HCT116 (cell line): ENCODE results near the gene MYRFL. TPM values are rescaled to one million over a fixed set of nuclear protein-coding genes. Genes with fewer than 3 reads are reported as not detected.

Experiments used
- ATAC-seq: fragments of 200-7000 bp; cut with Tn5 transposase; 2 replicates; pipeline ENCODE4 v1.9.1; 2020; ENCODE audit warnings: mild to moderate bottlenecking, moderate library complexity
- BruUV-seq: library from RNA; stranded (reverse); fragments of 400-500 nt; replicated peaks from 2 replicates; lab custom pipeline; 2021; lab: Mats Ljungman, UMichigan
- CTCF ChIA-PET: fragments of 300-600 bp; sonication (Branson Sonifier 250); formaldehyde crosslinking; loops from one replicate; lab custom pipeline; 2021; ENCODE audit warnings: antibody characterized with exemption; lab: Charles Lee
- POLR2A ChIA-PET: fragments of 300-600, 350-600 bp; sonication (Branson Sonifier 250); formaldehyde crosslinking; loops from one replicate; lab custom pipeline; 2021; ENCODE audit warnings: antibody characterized with exemption; lab: Charles Lee
- RAD21 ChIA-PET, 2 experiments: fragments of 300-600 bp; sonication (Branson Sonifier 250); formaldehyde crosslinking; loops; one replicate each; lab custom pipeline; 2023; ENCODE audit warnings: low total read pairs in 2 of 2; ENCODE audit not compliant: uncharacterized antibody in 2 of 2, unreplicated experiment in 2 of 2, low non-redundant PET in 1 of 2; lab: Charles Lee
- DNase-seq: peaks from one replicate; pipeline ENCODE4 v3.0.0-alpha.2; 2010; ENCODE audit warnings: low read depth, low spot score
- H2AFZ ChIP-seq: fragments of 200-600 bp; shearing (Covaris generic), sonication (generic); 2 replicates; pipeline ENCODE4 v1.6.1; 2017; ENCODE audit warnings: low read depth, mixed run types, mixed read lengths, antibody characterized with exemption, low read length; ENCODE audit not compliant: poor library complexity, severe bottlenecking
- H3K27ac ChIP-seq: 2 replicates; pipeline ENCODE4 v1.5.1; 2012; ENCODE audit warnings: low read depth, low read length
- H3K27me3 ChIP-seq: fragments of 200-600 bp; sonication (generic); 2 replicates; pipeline ENCODE4 v1.6.1; 2016; ENCODE audit warnings: mixed run types, low read length, mixed read lengths; ENCODE audit not compliant: insufficient read depth
- H3K36me3 ChIP-seq, 2 experiments: fragments of 200-500 bp in 1 of 2; fragments of 200-600 bp in 1 of 2; sonication (Bioruptor generic) in 1 of 2; sonication (generic) in 1 of 2; 2 replicates each; pipeline versions ENCODE4 v1.5.1 to v1.6.1; 2014 to 2016; ENCODE audit warnings: low read length in 2 of 2, inconsistent platforms in 1 of 2, mixed read lengths in 1 of 2, mixed run types in 1 of 2; ENCODE audit not compliant: insufficient read depth in 2 of 2, control insufficient read depth in 1 of 2
- H3K4me1 ChIP-seq, 2 experiments: fragments of 200-600 bp in 1 of 2; sonication (generic) in 1 of 2; 2 replicates each; pipeline versions ENCODE4 v1.5.1 to v1.6.1; 2012 to 2017; ENCODE audit warnings: low read length in 2 of 2, inconsistent platforms in 1 of 2, mild to moderate bottlenecking in 1 of 2, mixed read lengths in 1 of 2, mixed run types in 1 of 2, moderate library complexity in 1 of 2; ENCODE audit not compliant: insufficient read depth in 2 of 2, control insufficient read depth in 1 of 2
- H3K4me2 ChIP-seq: fragments of 200-600 bp; sonication (generic); 2 replicates; pipeline ENCODE4 v1.6.1; 2017; ENCODE audit warnings: mixed run types, low read length, mixed read lengths
- H3K4me3 ChIP-seq, 2 experiments: fragments of 200-600 bp in 1 of 2; sonication (generic) in 1 of 2; replicated peaks in 1 of 2; 2 replicates each; pipeline ENCODE4 v1.5.1; 2011 to 2016; ENCODE audit warnings: low read length in 2 of 2, control low read depth in 1 of 2, low read depth in 1 of 2, mild to moderate bottlenecking in 1 of 2, mixed read lengths in 1 of 2, mixed run types in 1 of 2
- H3K79me2 ChIP-seq: fragments of 200-600 bp; sonication (generic); 2 replicates; pipeline ENCODE4 v1.6.1; 2017; ENCODE audit warnings: mild to moderate bottlenecking, mixed run types, low read length, moderate library complexity, mixed read lengths; ENCODE audit not compliant: insufficient read depth
- H3K9ac ChIP-seq: fragments of 200-600 bp; sonication (generic); 2 replicates; pipeline ENCODE4 v1.6.1; 2016; ENCODE audit warnings: low read length, mixed read lengths
- H3K9me2 ChIP-seq: fragments of 200-600 bp; sonication (generic), shearing (Covaris generic); 2 replicates; pipeline ENCODE4 v1.6.1; 2017; ENCODE audit warnings: mixed run types, mild to moderate bottlenecking, moderate library complexity; ENCODE audit not compliant: insufficient read depth
- H3K9me3 ChIP-seq, 2 experiments: fragments of 200-500 bp in 1 of 2; fragments of 200-600 bp in 1 of 2; sonication (Bioruptor generic) in 1 of 2; sonication (generic) in 1 of 2; 2 replicates each; pipeline ENCODE4 v1.6.1; 2014 to 2017; ENCODE audit warnings: low read length in 2 of 2, mixed read lengths in 2 of 2, inconsistent platforms in 1 of 2, low read depth in 1 of 2, mild to moderate bottlenecking in 1 of 2, mixed run types in 1 of 2, moderate library complexity in 1 of 2; ENCODE audit not compliant: control insufficient read depth in 1 of 2, insufficient read depth in 1 of 2
- H4K20me1 ChIP-seq: fragments of 200-600 bp; sonication (generic), shearing (Covaris generic); 2 replicates; pipeline ENCODE4 v1.6.1; 2017; ENCODE audit warnings: mixed run types, mild to moderate bottlenecking, moderate library complexity; ENCODE audit not compliant: insufficient read depth
- ATF3 ChIP-seq: IDR thresholded peaks from 2 replicates; pipeline ENCODE4 v1.6.1; 2012
- CBX3 ChIP-seq: IDR thresholded peaks from 2 replicates; pipeline ENCODE4 v1.6.1; 2012; ENCODE audit warnings: low read depth
- ELF1 ChIP-seq: IDR thresholded peaks from 2 replicates; pipeline ENCODE4 v1.6.1; 2012; ENCODE audit warnings: low read depth, borderline replicate concordance
- JUND ChIP-seq: IDR thresholded peaks from 2 replicates; pipeline ENCODE4 v1.6.1; 2012
- POLR2A ChIP-seq: IDR thresholded peaks from 2 replicates; pipeline ENCODE4 v1.7.0; 2011; ENCODE audit warnings: borderline replicate concordance; ENCODE audit not compliant: insufficient read depth, insufficient read length; ENCODE audit errors: extremely low read depth
- POLR2AphosphoS5 ChIP-seq: IDR thresholded peaks from 2 replicates; pipeline ENCODE4 v1.6.1; 2011; ENCODE audit warnings: mild to moderate bottlenecking, low read depth, low read length, moderate library complexity
- REST ChIP-seq: IDR thresholded peaks from 2 replicates; pipeline ENCODE4 v1.6.1; 2012; ENCODE audit warnings: low read depth
- SP1 ChIP-seq: IDR thresholded peaks from 2 replicates; pipeline ENCODE4 v1.6.1; 2012; ENCODE audit warnings: low read depth
- ZBTB33 ChIP-seq: IDR thresholded peaks from 2 replicates; pipeline ENCODE4 v1.6.1; 2011; ENCODE audit warnings: mild to moderate bottlenecking, low read length, moderate library complexity; ENCODE audit not compliant: insufficient replicate concordance; ENCODE audit errors: extremely low read depth
- intact Hi-C: fragments of 100-400 bp; cut with micrococcal nuclease; formaldehyde crosslinking; loops from 2 replicates; pipeline ENCODE4 v1.10.0; 2022
- total RNA-seq: library from RNA; stranded (reverse); gene quantifications from one replicate; pipeline ENCODE4 v1.2.1, GENCODE V29; 2021; ENCODE audit not compliant: unreplicated experiment

MYRFL gene
- total RNA-seq, 1 experiment from 2014 or later, result 0.30 TPM

GRCh38 chr12:69888901-69889300 lies 63.9 kb downstream of the MYRFL start:
- Histone ChIP-seq H3K27me3 (no peaks in the 10 kb centered on the region), H3K9ac (no peak overlapping the region), H3K4me3 (no peak overlapping the region), H3K27ac (no peak overlapping the region), H3K9me2 (no peaks in the 10 kb centered on the region), H4K20me1 (no peaks in the 10 kb centered on the region), H2AFZ (no peak overlapping the region), H3K79me2 (no peaks in the 10 kb centered on the region), H3K9me3 (no peaks in the 10 kb centered on the region), H3K36me3 (no peaks in the 10 kb centered on the region), H3K4me2 (no peak overlapping the region), H3K4me1 (no peaks in the 10 kb centered on the region)
- ChIA-PET POLR2A (no interaction called here), CTCF (no interaction called here), RAD21 (no interaction called here)
- BruUV-seq, result no TSS peak
- no peak for DNase-seq
- TF ChIP-seq POLR2A (no peak), ZBTB33 (no peak)
- no peak for ATAC-seq
- intact Hi-C loops, result no loop called here

GRCh38 chr12:69894800-69895383 lies 69.9 kb downstream of the MYRFL start:
- H3K9ac ChIP-seq, result no peak overlapping the region
- no peaks in the 10 kb centered on the region for H3K9me3 ChIP-seq
- ChIA-PET CTCF (no interaction called here), POLR2A (no interaction called here), RAD21 (no interaction called here)
- TF ChIP-seq POLR2AphosphoS5 (no peak), ATF3 (no peak), ELF1 (no peak), CBX3 (no peak), JUND (no peak), SP1 (no peak), REST (no peak)
- no peak overlapping the region for H3K4me2 ChIP-seq
- no TSS peak for BruUV-seq
- intact Hi-C loops, result no loop called here
- no peak overlapping the region for H2AFZ ChIP-seq
- H3K36me3 ChIP-seq, result no peaks in the 10 kb centered on the region
- H3K79me2 ChIP-seq, result no peaks in the 10 kb centered on the region
- H3K27me3 ChIP-seq, result no peaks in the 10 kb centered on the region
- no peak overlapping the region for H3K4me3 ChIP-seq
- no peak for DNase-seq
- no peak for ATAC-seq
- H3K27ac ChIP-seq, result no peak overlapping the region
- H3K4me1 ChIP-seq, result no peaks in the 10 kb centered on the region
- H3K9me2 ChIP-seq, result no peaks in the 10 kb centered on the region
- H4K20me1 ChIP-seq, result no peaks in the 10 kb centered on the region
